Parathyroid adenoma (tissue), 2 donors: Measurements from ENCODE around the gene LRRC31.

Experiments used
- H2AFZ ChIP-seq: fragments of 300-600 bp; sonication (generic); one replicate; pipeline ENCODE4 v1.7.0; 2017; ENCODE audit warnings: antibody characterized with exemption, mild to moderate bottlenecking
- H3K27ac ChIP-seq: fragments of 300-600 bp; sonication (generic); one replicate; pipeline ENCODE4 v1.7.0; 2017
- H3K27me3 ChIP-seq: fragments of 300-600 bp; sonication (generic); one replicate; pipeline ENCODE4 v1.7.0; 2017; ENCODE audit warnings: low read length; ENCODE audit not compliant: control insufficient read depth, insufficient read depth
- H3K36me3 ChIP-seq: fragments of 300-600 bp; sonication (generic); one replicate; pipeline ENCODE4 v1.7.0; 2017; ENCODE audit warnings: low read length; ENCODE audit not compliant: control insufficient read depth, insufficient read depth
- H3K4me1 ChIP-seq: fragments of 300-600 bp; sonication (generic); one replicate; pipeline ENCODE4 v1.7.0; 2017; ENCODE audit warnings: control low read depth
- H3K4me2 ChIP-seq: fragments of 300-600 bp; sonication (generic); one replicate; pipeline ENCODE4 v1.7.0; 2017; ENCODE audit warnings: low read length
- H3K4me3 ChIP-seq: fragments of 300-600 bp; sonication (generic); one replicate; pipeline ENCODE4 v1.7.0; 2017; ENCODE audit warnings: low read depth, low read length
- H3K79me2 ChIP-seq: fragments of 300-600 bp; sonication (generic); one replicate; pipeline ENCODE4 v1.7.0; 2017; ENCODE audit warnings: control low read depth
- H3K9ac ChIP-seq: fragments of 300-600 bp; sonication (generic); one replicate; pipeline ENCODE4 v1.7.0; 2017; ENCODE audit warnings: mild to moderate bottlenecking
- H3K9me3 ChIP-seq: fragments of 300-600 bp; sonication (generic); one replicate; pipeline ENCODE4 v1.7.0; 2017; ENCODE audit warnings: low read length; ENCODE audit not compliant: control insufficient read depth
- CTCF ChIP-seq: fragments of 300-600 bp; sonication (generic); IDR thresholded peaks from one replicate; pipeline ENCODE4 v1.7.0; 2017; ENCODE audit warnings: antibody characterized with exemption, mild to moderate bottlenecking
- donor health status: primary hyperparathyroidism.

Gene LRRC31

GRCh38 chr3:169869484-169870220 lies at the start of gene LRRC31:
TSS of gene LRRC31 (minus strand) at chr3:169869935. CDS start at chr3:169869807, 128 bp downstream.
- Histone ChIP-seq H3K9me3 (no peaks in the 10 kb centered on the region), H2AFZ (no peak within 1 kb of the TSS), H3K4me2 (no peak within 1 kb of the TSS), H3K79me2 (no peaks in the 10 kb centered on the region), H3K4me3 (no peak within 1 kb of the TSS), H3K36me3 (no peaks in the 10 kb centered on the region), H3K27ac (no peak within 1 kb of the TSS), H3K27me3 (no peaks in the 10 kb centered on the region), H3K9ac (no peak within 1 kb of the TSS), H3K4me1 (no peaks in the 10 kb centered on the region)
- no peak for TF ChIP-seq CTCF

- no peaks in the 10 kb centered on the region for H3K4me1 ChIP-seq
- H2AFZ ChIP-seq = no peak overlapping the region
- no peaks in the 10 kb centered on the region for H3K27me3 ChIP-seq
- H3K9me3 ChIP-seq = no peaks in the 10 kb centered on the region
- H3K4me2 ChIP-seq = no peak overlapping the region
- H3K27ac ChIP-seq = no peak overlapping the region
- H3K9ac ChIP-seq = no peak overlapping the region
- H3K36me3 ChIP-seq = no peaks in the 10 kb centered on the region
- no peak overlapping the region for H3K4me3 ChIP-seq
- H3K79me2 ChIP-seq = no peaks in the 10 kb centered on the region
- TF ChIP-seq CTCF = no peak
Measured at GRCh38 chr3:169914321-169914720, 44.6 kb upstream of the LRRC31 start.

GRCh38 chr3:169913323-169913722 lies 43.6 kb upstream of the LRRC31 start:
- Histone ChIP-seq H3K4me1 (no peaks in the 10 kb centered on the region), H3K36me3 (no peaks in the 10 kb centered on the region), H3K4me2 (no peak overlapping the region), H2AFZ (no peak overlapping the region), H3K9me3 (no peaks in the 10 kb centered on the region), H3K27ac (no peak overlapping the region), H3K27me3 (no peaks in the 10 kb centered on the region), H3K4me3 (no peak overlapping the region), H3K79me2 (no peaks in the 10 kb centered on the region), H3K9ac (no peak overlapping the region)
- no peak for TF ChIP-seq CTCF

GRCh38 chr3:169911272-169911671 lies 41.5 kb upstream of the LRRC31 start, which contains the start of gene SAMD7:
TSS of gene SAMD7 (plus strand) at chr3:169911572. CDS start at chr3:169919499, 7,927 bp downstream.
- Histone ChIP-seq H3K79me2 (no peaks in the 10 kb centered on the region), H3K9ac (no peak within 1 kb of the TSS), H3K4me2 (no peak within 1 kb of the TSS), H3K27ac (no peak within 1 kb of the TSS), H3K36me3 (no peaks in the 10 kb centered on the region), H3K9me3 (no peaks in the 10 kb centered on the region), H3K4me3 (no peak within 1 kb of the TSS), H3K27me3 (no peaks in the 10 kb centered on the region), H2AFZ (no peak within 1 kb of the TSS), H3K4me1 (no peaks in the 10 kb centered on the region)
- no peak for TF ChIP-seq CTCF

- no peak overlapping the region for H3K4me2 ChIP-seq
- no peaks in the 10 kb centered on the region for H3K27me3 ChIP-seq
- H3K4me3 ChIP-seq = no peak overlapping the region
- H3K9me3 ChIP-seq = no peaks in the 10 kb centered on the region
- no peaks in the 10 kb centered on the region for H3K36me3 ChIP-seq
- H3K9ac ChIP-seq = no peak overlapping the region
- H3K79me2 ChIP-seq = no peaks in the 10 kb centered on the region
- H3K4me1 ChIP-seq = no peaks in the 10 kb centered on the region
- H3K27ac ChIP-seq = no peak overlapping the region
- no peak for TF ChIP-seq CTCF
- H2AFZ ChIP-seq = no peak overlapping the region
Measured at GRCh38 chr3:169907944-169908343, 38.2 kb upstream of the LRRC31 start.
